ENCODE data around the gene TGM6. TPM values are rescaled to one million over a fixed set of nuclear protein-coding genes. Genes with fewer than 3 reads are reported as not detected.
"Not testable (repeated sequence)": the region's sequence is repeated elsewhere in the genome, so short reads cannot be mapped to it uniquely, and the experiment has no call there.

TGM6 gene
- total RNA-seq, 2 donors from 2014 or later, result not detected

DNA sequence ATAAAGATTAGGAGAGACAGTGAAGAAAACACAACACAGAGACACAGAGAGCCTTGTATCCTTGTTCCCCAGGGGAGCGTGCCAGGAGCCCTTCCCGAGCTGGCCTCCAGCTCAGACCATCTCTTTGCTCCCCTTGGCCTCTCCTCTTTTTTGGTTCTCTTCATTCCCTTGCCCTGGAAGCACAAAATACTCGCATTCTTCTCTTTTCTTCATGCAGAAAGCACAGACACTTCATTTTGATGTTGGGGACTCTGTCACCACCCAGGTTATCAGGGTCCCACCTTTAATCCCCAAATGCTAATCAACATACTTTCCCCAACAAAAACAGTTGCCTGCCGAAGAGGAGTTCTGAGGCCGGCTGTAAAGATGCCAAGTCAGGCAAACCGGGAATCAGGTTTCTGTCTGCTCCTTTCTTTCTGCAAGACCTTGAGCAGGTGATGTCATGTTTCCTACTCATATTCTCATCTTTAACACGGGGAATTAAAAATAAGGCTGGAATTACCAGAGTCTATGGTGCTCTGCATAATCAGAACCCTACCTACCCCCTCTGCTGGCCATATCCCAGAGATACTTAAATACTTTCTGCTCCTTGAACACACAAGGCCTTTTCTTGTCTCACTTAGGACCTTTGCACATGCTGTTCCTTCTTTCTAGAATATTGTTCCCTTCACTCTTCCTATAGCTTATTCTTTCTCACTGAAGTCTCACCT lies 21.7 kb downstream of the TGM6 start:
- TF ChIP-seq, protein P1, sequence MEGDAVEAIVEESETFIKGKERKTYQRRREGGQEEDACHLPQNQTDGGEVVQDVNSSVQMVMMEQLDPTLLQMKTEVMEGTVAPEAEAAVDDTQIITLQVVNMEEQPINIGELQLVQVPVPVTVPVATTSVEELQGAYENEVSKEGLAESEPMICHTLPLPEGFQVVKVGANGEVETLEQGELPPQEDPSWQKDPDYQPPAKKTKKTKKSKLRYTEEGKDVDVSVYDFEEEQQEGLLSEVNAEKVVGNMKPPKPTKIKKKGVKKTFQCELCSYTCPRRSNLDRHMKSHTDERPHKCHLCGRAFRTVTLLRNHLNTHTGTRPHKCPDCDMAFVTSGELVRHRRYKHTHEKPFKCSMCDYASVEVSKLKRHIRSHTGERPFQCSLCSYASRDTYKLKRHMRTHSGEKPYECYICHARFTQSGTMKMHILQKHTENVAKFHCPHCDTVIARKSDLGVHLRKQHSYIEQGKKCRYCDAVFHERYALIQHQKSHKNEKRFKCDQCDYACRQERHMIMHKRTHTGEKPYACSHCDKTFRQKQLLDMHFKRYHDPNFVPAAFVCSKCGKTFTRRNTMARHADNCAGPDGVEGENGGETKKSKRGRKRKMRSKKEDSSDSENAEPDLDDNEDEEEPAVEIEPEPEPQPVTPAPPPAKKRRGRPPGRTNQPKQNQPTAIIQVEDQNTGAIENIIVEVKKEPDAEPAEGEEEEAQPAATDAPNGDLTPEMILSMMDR (IDR thresholded peaks at IDR 0.05), result no peak
- H3K4me1 ChIP-seq, result no peaks in the 10 kb centered on the region
- peak; percentile 11 for DNase-seq (ENCODE audit: low spot score)
- no peak overlapping the region for H3K27ac ChIP-seq
- no peaks in the 10 kb centered on the region for H3K36me3 ChIP-seq
- H3K9me3 ChIP-seq, result peaks cover 0 to 12% of the 10 kb centered on the region in 2 donors
- H3K27me3 ChIP-seq, result no peaks in the 10 kb centered on the region
- H3K4me3 ChIP-seq, result no peak overlapping the region

DNA sequence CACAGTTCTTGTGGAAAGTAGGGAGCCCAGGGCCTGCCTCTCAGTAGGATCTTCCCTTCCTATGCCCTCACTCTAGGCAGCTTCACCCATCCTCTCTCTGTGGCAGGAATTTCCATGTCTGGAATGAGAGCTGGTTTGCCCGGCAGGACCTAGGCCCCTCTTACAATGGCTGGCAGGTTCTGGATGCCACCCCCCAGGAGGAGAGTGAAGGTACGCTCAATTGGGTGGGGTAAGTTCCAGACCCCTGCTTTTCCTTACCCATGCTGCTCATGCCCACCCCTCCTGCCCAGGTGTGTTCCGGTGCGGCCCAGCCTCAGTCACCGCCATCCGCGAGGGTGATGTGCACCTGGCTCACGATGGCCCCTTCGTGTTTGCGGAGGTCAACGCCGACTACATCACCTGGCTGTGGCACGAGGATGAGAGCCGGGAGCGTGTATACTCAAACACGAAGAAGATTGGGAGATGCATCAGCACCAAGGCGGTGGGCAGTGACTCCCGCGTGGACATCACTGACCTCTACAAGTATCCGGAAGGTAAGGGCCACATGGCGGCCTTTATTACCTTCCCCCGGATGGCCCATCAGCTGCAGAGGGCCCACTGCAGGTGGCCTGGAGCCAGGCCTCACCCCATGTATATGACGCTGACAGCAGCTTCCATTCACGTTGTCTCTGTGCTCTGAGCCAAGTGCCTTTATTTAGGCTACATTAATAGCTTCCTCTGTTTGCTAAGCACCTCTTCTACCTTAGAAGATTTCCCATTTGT lies 22.8 kb downstream of the TGM6 start:
- peak; percentile 42 for DNase-seq (ENCODE audit: low spot score)
- Histone ChIP-seq H3K9me3 (peaks cover 0 to 12% of the 10 kb centered on the region in 2 donors), H3K27ac (no peak overlapping the region), H3K36me3 (no peaks in the 10 kb centered on the region), H3K4me1 (no peaks in the 10 kb centered on the region), H3K4me3 (no peak overlapping the region), H3K27me3 (no peaks in the 10 kb centered on the region)
- TF ChIP-seq, protein P1 (IDR thresholded peaks at IDR 0.05), result no peak

DNA sequence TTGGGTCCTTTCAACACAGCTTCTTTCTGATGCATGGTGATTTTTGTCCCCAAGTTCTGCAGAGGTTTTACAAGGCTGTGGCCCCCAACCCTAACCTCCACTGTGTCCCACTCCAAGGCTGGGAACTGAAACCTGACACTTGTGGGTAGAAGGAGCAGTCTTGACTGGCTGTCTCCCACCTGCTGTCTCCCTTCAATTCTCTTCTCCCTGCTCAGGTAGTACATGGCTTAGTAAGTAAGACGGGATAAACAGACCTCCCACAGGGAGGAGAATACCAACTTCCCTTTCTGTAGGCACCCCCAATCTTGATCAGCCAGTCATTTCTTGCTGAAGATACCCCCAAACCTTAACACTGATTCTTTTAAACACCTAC lies 25.0 kb downstream of the TGM6 start:
- Histone ChIP-seq H3K27me3 (no peaks in the 10 kb centered on the region), H3K36me3 (no peaks in the 10 kb centered on the region), H3K4me1 (no peaks in the 10 kb centered on the region), H3K4me3 (no peak overlapping the region), H3K9me3 (peaks cover 0 to 12% of the 10 kb centered on the region in 2 donors), H3K27ac (no peak overlapping the region)
- no peak for DNase-seq (ENCODE audit: low spot score)
- TF ChIP-seq, protein P1 (IDR thresholded peaks at IDR 0.05), result no peak

DNA sequence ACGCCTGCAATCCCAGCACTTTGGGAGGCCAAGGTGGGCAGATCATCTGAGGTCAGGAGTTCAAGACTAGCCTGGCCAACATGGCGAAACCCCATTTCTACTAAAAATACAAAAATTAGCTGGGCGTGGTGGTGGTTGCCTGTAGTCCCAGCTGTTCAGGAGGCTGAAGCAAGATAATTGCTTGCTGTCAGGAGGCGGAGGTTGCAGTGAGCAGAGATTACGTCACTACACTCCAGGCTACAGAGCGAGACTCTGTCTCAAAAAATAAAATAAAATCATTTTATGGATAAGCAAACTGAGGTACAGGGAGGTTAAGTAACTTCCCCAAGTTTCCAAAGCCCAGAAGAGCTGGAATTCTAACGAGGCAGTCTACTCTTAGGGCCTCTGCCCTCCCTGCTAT lies 26.7 kb downstream of the TGM6 start:
- H3K4me1 ChIP-seq; DNase-seq (ENCODE audit: low spot score); H3K36me3 ChIP-seq; H3K27ac ChIP-seq; H3K27me3 ChIP-seq; H3K4me3 ChIP-seq: not testable (repeated sequence)
- H3K9me3 ChIP-seq, result peaks cover 0 to 12% of the 10 kb centered on the region in 2 donors

DNA sequence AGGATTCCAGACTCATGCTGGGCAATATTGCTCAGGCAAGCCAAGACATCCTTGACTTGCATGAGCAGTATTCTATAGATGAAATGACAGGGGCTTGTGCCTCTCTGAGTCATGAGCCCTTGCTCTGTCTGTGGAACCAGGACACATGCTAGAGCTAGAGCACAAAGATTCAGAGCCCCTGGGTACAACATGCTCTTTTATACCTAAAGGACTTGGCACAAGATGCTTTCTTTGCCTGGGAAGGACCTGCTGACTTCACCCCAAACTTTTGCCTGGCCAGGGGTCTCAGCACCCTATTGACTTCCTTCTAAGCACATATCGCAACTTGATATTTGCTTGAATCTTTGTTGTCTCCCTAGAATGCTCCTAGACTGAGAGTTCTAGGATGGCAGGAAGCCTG lies 27.4 kb downstream of the TGM6 start:
- Histone ChIP-seq H3K36me3 (no peaks in the 10 kb centered on the region), H3K27ac (no peak overlapping the region), H3K4me3 (no peak overlapping the region), H3K9me3 (peaks cover 0 to 12% of the 10 kb centered on the region in 2 donors), H3K27me3 (no peaks in the 10 kb centered on the region), H3K4me1 (no peaks in the 10 kb centered on the region)
- TF ChIP-seq, protein P1 (IDR thresholded peaks at IDR 0.05), result no peak
- peak; percentile 30 for DNase-seq (ENCODE audit: low spot score)

DNA sequence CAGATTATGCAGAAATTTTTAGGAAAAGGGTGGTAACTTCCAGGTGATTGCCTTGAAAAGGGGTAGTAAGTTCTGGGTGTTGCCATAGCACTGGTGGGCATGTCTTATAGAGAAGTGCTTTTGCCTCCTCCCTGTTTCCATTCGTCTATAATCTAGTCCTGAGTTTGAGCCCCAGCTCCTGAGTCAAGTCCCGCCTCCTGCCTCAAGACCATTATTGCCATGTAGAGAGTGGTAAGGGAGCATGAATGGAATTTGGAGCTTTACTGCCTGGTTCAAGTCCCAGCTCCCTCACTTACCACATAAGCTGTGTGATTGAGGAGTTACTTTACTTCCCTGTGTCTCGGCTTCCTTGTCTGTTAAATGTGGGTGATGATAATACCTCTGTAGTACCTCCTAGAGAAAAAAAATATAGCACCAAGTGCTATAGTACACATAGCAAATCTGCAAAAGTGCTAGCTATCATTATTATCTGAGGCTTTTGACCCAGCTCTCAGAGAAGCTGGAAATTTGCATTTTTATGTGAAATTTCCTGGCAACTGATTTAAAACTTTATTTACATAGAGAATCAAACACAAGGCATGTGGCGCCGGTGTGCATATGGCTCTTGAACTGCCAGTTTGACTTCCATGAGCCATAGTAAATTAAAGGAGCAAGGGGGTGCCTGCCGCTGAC lies 36.0 kb downstream of the TGM6 start:
- TF ChIP-seq, protein P1 (IDR thresholded peaks at IDR 0.05), result no peak
- no peaks in the 10 kb centered on the region for H3K36me3 ChIP-seq
- H3K27me3 ChIP-seq, result no peaks in the 10 kb centered on the region
- no peak overlapping the region for H3K4me3 ChIP-seq
- H3K27ac ChIP-seq, result no peak overlapping the region
- H3K9me3 ChIP-seq, result no peaks in the 10 kb centered on the region
- no peak for DNase-seq (ENCODE audit: low spot score)
- no peaks in the 10 kb centered on the region for H3K4me1 ChIP-seq
